T-helper 17 cell (primary cell): ENCODE measurements around the gene CLEC18A. TPM values are rescaled to one million over a fixed set of nuclear protein-coding genes. Genes with fewer than 3 reads are reported as not detected.

Experiments
- ATAC-seq: fragments of 150-1000 bp; cut with Tn5 transposase; 2 replicates; pipeline ENCODE4 v1.10.0; 2021; ENCODE audit warnings: mild to moderate bottlenecking, moderate library complexity
- DNase-seq, 3 donors: peaks; one replicate each; pipeline versions ENCODE4 v3.0.0 to v3.0.0-alpha.2; 2020 to 2021
- H3K9me3 ChIP-seq: one replicate; pipeline ENCODE4 v1.7.0; 2013; ENCODE audit warnings: low read length, mild to moderate bottlenecking; ENCODE audit not compliant: control insufficient read depth, poor library complexity, severe bottlenecking
- H3K27ac Mint-ChIP-seq: one replicate; pipeline ENCODE4 v1.8.0; 2022; ENCODE audit warnings: mild to moderate bottlenecking, moderate library complexity, mixed read lengths
- H3K27me3 Mint-ChIP-seq: one replicate; pipeline ENCODE4 v1.8.0; 2022; ENCODE audit warnings: mixed read lengths
- H3K36me3 Mint-ChIP-seq: one replicate; pipeline ENCODE4 v1.8.0; 2022; ENCODE audit warnings: low read depth, mixed read lengths
- H3K4me1 Mint-ChIP-seq: one replicate; pipeline ENCODE4 v1.8.0; 2022; ENCODE audit warnings: mild to moderate bottlenecking, mixed read lengths
- H3K4me3 Mint-ChIP-seq: one replicate; pipeline ENCODE4 v1.8.0; 2022; ENCODE audit warnings: mild to moderate bottlenecking, moderate library complexity, mixed read lengths
- total RNA-seq, 4 donors: library from RNA in 2 of 4; stranded (reverse) in 2 of 4; gene quantifications; one replicate each; pipeline ENCODE4 v1.2.3 and lab custom pipeline; 2022 to 2026

CLEC18A gene
- total RNA-seq, 2 donors from 2014 or later, result 1.8 to 2.1 TPM

DNA sequence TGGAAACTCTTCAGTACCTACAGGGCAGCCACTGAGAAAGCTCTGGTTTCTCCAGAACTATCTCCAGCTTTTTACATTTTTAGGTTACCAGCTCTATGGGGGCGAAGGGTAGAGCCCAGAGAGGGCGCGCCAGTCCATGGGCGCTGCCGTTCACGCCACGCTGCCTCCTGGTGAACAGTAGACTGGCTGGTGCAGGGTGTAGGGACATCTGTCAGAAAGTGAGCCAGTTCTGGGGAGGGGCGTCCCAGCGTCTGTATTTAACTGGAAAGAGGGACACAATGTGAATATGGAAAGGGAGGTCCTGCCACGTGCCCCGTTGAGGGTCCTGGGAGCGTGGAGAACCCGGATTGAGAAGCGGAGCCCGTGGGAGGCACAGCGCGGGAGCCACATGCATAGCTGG, 16.4 kb upstream of the CLEC18A start:
- no peak overlapping the region for H3K4me3 Mint-ChIP-seq
- ATAC-seq (no peak), DNase-seq (no peak)
- no peaks in the 10 kb centered on the region for H3K27me3 Mint-ChIP-seq
- no peaks in the 10 kb centered on the region for H3K4me1 Mint-ChIP-seq
- peaks cover 2% of the 10 kb centered on the region for H3K36me3 Mint-ChIP-seq
- no peak overlapping the region for H3K27ac Mint-ChIP-seq
- no peaks in the 10 kb centered on the region for H3K9me3 ChIP-seq

- Mint-ChIP-seq H3K4me1 (no peaks in the 10 kb centered on the region), H3K36me3 (peaks cover 2% of the 10 kb centered on the region), H3K4me3 (no peak overlapping the region), H3K27ac (no peak overlapping the region), H3K27me3 (no peaks in the 10 kb centered on the region)
- ATAC-seq, result no peak
- H3K9me3 ChIP-seq, result no peaks in the 10 kb centered on the region
- no peak for DNase-seq
Measured at GRCh38 chr16:69935278-69935711, 15.8 kb upstream of the CLEC18A start.

GRCh38 chr16:69935740-69936139, 15.4 kb upstream of the CLEC18A start:
- H3K4me1 Mint-ChIP-seq, result no peaks in the 10 kb centered on the region
- H3K27me3 Mint-ChIP-seq, result no peaks in the 10 kb centered on the region
- ATAC-seq (no peak), DNase-seq (no peak)
- peaks cover 2% of the 10 kb centered on the region for H3K36me3 Mint-ChIP-seq
- H3K27ac Mint-ChIP-seq, result no peak overlapping the region
- H3K4me3 Mint-ChIP-seq, result no peak overlapping the region
- H3K9me3 ChIP-seq, result no peaks in the 10 kb centered on the region

DNA sequence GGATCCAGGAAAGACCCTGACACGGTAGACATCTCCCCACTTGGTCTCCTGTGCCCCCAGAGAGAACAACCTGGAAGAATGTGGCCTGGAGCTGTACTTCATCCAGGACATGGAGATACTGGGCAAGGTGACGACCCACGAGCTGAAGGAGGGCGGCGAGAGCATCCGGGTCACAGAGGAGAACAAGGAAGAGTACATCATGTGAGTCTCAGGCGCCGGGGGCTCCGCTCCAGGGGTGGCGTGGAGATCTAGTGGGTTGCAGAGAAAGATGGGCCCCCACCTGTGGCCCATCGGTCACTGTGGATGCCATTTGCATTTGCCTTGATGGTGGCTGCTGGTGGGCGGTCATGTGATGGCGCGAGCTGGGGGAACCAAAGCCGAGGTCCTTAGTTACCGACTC, 14.9 kb upstream of the CLEC18A start:
- H3K4me3 Mint-ChIP-seq, result no peak overlapping the region
- DNase-seq, result no peak
- no peaks in the 10 kb centered on the region for H3K27me3 Mint-ChIP-seq
- no peaks in the 10 kb centered on the region for H3K9me3 ChIP-seq
- H3K27ac Mint-ChIP-seq, result no peak overlapping the region
- H3K4me1 Mint-ChIP-seq, result no peaks in the 10 kb centered on the region
- no peak for ATAC-seq
- peaks cover 2% of the 10 kb centered on the region for H3K36me3 Mint-ChIP-seq

DNA sequence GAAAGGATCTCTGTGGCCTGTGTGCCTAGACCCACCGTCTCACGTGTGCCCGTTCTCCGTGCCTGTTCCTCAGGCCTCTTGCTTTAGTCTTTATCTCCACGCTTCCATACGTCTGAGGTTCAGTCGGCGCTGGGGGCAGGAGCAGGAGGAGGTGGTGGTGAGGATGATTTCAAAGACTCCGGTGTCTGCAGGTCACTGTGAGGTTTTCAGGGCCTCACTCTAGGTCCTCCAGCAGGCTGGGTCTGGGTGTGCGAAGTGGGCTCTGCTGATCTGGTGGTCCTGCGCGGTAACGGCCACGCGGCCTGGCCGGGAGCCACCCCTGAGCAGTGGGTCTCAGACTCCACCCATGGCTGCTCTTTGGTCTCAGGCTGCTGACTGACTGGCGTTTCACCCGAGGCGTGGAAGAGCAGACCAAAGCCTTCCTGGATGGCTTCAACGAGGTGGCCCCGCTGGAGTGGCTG, 14.4 kb upstream of the CLEC18A start:
- DNase-seq (no peak), ATAC-seq (no peak)
- no peaks in the 10 kb centered on the region for H3K9me3 ChIP-seq
- Mint-ChIP-seq H3K4me1 (no peaks in the 10 kb centered on the region), H3K4me3 (no peak overlapping the region), H3K36me3 (peaks cover 2% of the 10 kb centered on the region), H3K27ac (no peak overlapping the region), H3K27me3 (no peaks in the 10 kb centered on the region)

DNA sequence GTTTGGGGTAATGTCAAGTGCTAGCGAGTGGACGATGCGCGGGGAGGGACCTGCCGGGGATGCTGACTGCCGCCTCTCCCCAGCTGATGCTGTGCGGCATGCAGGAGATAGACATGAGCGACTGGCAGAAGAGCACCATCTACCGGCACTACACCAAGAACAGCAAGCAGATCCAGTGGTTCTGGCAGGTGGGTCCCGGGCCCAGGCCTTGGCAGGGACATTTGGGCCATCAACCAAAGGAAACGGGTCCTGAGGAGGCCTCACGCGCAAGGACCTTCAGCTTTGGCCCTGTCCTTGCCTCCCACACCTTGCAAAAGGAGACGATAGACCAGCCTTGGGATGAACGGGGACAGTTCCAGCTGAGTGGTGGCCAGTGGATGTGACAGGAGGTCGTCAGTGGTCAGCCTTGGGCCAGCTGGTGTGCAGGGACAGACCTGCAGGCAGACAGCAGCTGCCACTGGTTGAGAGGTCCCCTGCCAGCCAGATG, 13.6 kb upstream of the CLEC18A start:
- ATAC-seq, result no peak
- H3K27me3 Mint-ChIP-seq, result no peaks in the 10 kb centered on the region
- no peak overlapping the region for H3K27ac Mint-ChIP-seq

DNA sequence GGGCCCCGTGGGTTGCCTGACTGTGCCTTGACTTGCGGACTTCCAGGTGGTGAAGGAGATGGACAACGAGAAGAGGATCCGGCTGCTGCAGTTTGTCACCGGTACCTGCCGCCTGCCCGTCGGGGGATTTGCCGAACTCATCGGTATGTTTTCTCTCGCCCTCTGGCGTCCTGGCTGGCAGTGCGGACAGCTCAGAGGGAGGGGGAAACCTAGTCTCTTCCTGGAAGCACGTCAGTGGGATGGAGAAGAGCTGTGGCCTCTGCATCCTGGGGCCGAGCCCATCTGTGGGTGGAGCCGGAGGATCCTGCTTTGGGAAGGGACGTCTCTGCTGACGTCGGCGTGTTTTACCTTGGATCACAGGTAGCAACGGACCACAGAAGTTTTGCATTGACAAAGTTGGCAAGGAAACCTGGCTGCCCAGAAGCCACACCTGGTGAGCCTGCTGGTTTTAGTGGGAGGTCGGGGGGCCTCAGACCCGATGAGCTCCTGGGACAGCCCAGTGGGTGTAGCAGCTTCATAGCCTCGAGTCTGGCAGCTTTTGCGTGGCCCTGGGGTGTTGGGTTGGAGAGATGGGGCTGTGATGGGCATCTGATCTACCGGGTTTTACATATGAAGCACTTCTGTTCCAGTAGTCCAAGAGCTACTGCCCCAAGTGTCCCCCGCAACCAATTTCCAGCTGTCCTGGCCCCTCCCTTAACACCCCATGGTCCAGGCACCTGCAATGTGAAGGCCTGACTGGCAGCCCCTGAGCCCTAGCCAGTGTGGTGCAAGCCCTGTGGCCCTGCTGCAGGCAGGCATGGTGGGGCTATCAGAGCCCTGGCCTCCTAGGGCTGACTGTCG, 11.9 kb upstream of the CLEC18A start:
- no peaks in the 10 kb centered on the region for H3K9me3 ChIP-seq
- DNase-seq (no peak), ATAC-seq (no peak)
- Mint-ChIP-seq H3K27me3 (no peaks in the 10 kb centered on the region), H3K27ac (no peak overlapping the region), H3K36me3 (peaks cover 5% of the 10 kb centered on the region), H3K4me1 (no peaks in the 10 kb centered on the region), H3K4me3 (no peak overlapping the region)

More for the DNA sequence above, 13.6 kb upstream of the CLEC18A start:
- H3K36me3 Mint-ChIP-seq, result peaks cover 2% of the 10 kb centered on the region
- no peaks in the 10 kb centered on the region for H3K9me3 ChIP-seq
- DNase-seq, result no peak
- H3K4me1 Mint-ChIP-seq, result no peaks in the 10 kb centered on the region
- H3K4me3 Mint-ChIP-seq, result no peak overlapping the region

- ATAC-seq (no peak), DNase-seq (no peak)
- Mint-ChIP-seq H3K27me3 (no peaks in the 10 kb centered on the region), H3K4me1 (no peaks in the 10 kb centered on the region), H3K36me3 (peaks cover 5% of the 10 kb centered on the region), H3K4me3 (no peak overlapping the region), H3K27ac (no peak overlapping the region)
- H3K9me3 ChIP-seq, result no peaks in the 10 kb centered on the region
Measured at GRCh38 chr16:69939821-69940585, 11.1 kb upstream of the CLEC18A start.

- Mint-ChIP-seq H3K4me1 (no peaks in the 10 kb centered on the region), H3K27me3 (no peaks in the 10 kb centered on the region), H3K36me3 (peaks cover 5% of the 10 kb centered on the region), H3K27ac (no peak overlapping the region), H3K4me3 (no peak overlapping the region)
- no peaks in the 10 kb centered on the region for H3K9me3 ChIP-seq
- ATAC-seq (no peak), DNase-seq (no peak)
Measured at GRCh38 chr16:69940676-69941075, 10.5 kb upstream of the CLEC18A start.

GRCh38 chr16:69941251-69942098, 9.7 kb upstream of the CLEC18A start:
- DNase-seq (no peak), ATAC-seq (no peak)
- Mint-ChIP-seq H3K27me3 (no peaks in the 10 kb centered on the region), H3K27ac (no peak overlapping the region), H3K36me3 (peaks cover 2% of the 10 kb centered on the region), H3K4me3 (no peak overlapping the region), H3K4me1 (no peaks in the 10 kb centered on the region)
- H3K9me3 ChIP-seq, result no peaks in the 10 kb centered on the region

GRCh38 chr16:69942099-69942491, 9.0 kb upstream of the CLEC18A start:
- no peaks in the 10 kb centered on the region for H3K9me3 ChIP-seq
- Mint-ChIP-seq H3K27ac (no peak overlapping the region), H3K4me1 (no peaks in the 10 kb centered on the region), H3K4me3 (no peak overlapping the region), H3K36me3 (peaks cover 2% of the 10 kb centered on the region), H3K27me3 (no peaks in the 10 kb centered on the region)
- ATAC-seq, result no peak
- no peak for DNase-seq

DNA sequence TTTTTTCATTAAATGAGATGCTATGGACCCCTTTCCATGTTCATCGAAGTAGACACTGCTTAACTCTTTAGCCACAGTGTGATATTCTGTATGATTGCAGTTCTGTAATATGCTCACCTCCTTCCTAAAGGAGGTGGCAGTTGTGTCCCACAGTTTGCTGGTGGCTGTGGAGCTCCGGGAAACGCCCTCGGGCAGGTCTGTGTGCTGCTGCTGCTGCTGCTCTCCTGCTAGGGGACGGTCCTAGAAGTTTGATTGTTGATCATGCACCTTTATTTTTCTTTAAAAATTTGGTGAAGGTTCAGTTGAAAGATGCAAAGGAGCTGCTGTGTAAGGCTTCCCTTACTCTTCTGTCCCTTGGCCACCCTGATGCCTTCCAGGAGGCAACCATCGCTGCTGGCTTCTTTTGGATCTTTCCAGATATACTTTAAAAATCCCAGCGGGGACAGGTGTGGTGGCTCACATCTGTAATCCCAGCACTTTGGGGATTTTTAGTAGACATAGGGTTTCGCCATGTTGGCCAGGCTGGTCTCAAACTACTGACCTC, 8.4 kb upstream of the CLEC18A start:
- no peaks in the 10 kb centered on the region for H3K4me1 Mint-ChIP-seq
- H3K27ac Mint-ChIP-seq, result no peak overlapping the region
- no peaks in the 10 kb centered on the region for H3K27me3 Mint-ChIP-seq
- H3K4me3 Mint-ChIP-seq, result no peak overlapping the region
- no peaks in the 10 kb centered on the region for H3K9me3 ChIP-seq
- no peak for ATAC-seq
- peaks cover 2% of the 10 kb centered on the region for H3K36me3 Mint-ChIP-seq
- no peak for DNase-seq
